A549 treated with CORT108297 at 1 μM for 4 hours (cell line): Measurements from ENCODE around the gene KRTAP6-3. TPM values are rescaled to one million over a fixed set of nuclear protein-coding genes. Genes with fewer than 3 reads are reported as not detected.

ENCODE experiments used
- total RNA-seq: library from RNA; stranded (reverse); fragments of 200-300 nt; extraction: Qiagen RNA extraction; gene quantifications from 5 replicates; pipeline ENCODE4 v1.2.3, GENCODE V29; 2022

KRTAP6-3 gene
- total RNA-seq: not detected in 5 replicates

GRCh38 chr21:30592140-30592539 lies at the start of gene KRTAP6-3:
Gene KRTAP6-3 (plus strand): TSS chr21:30592440. CDS start chr21:30592446, 6 bp downstream.

GRCh38 chr21:30561264-30561895 lies 30.9 kb upstream of the KRTAP6-3 start, which contains the start of gene KRTAP19-7:
Gene KRTAP19-7 (minus strand): TSS chr21:30561314. CDS start chr21:30561289, 25 bp downstream.

GRCh38 chr21:30590297-30590696 lies 1.9 kb upstream of the KRTAP6-3 start, which contains the start of gene KRTAP22-2:
Gene KRTAP22-2 (minus strand): TSS chr21:30590397.

GRCh38 chr21:30598802-30599201 lies 6.6 kb downstream of the KRTAP6-3 start, which contains the start of gene KRTAP6-2:
Gene KRTAP6-2 (minus strand): TSS chr21:30598902. CDS start chr21:30598874, 28 bp downstream.

GRCh38 chr21:30600787-30601186 lies 8.5 kb downstream of the KRTAP6-3 start, which contains the start of gene KRTAP22-1:
Gene KRTAP22-1 (plus strand): TSS chr21:30601087.

GRCh38 chr21:30613836-30614235 lies 21.6 kb downstream of the KRTAP6-3 start, which contains the start of gene KRTAP6-1:
Gene KRTAP6-1 (minus strand): TSS chr21:30613930. CDS start chr21:30613904, 26 bp downstream.

GRCh38 chr21:30616125-30616524 lies 23.9 kb downstream of the KRTAP6-3 start, which contains the start of gene KRTAP20-1:
Gene KRTAP20-1 (plus strand): TSS chr21:30616425. CDS start chr21:30616455, 30 bp downstream.

GRCh38 chr21:30620522-30620921 lies 28.3 kb downstream of the KRTAP6-3 start, which contains the start of gene KRTAP20-4:
Gene KRTAP20-4 (plus strand): TSS chr21:30620627.

GRCh38 chr21:30634906-30635305 lies 42.7 kb downstream of the KRTAP6-3 start, which contains the start of gene KRTAP20-2:
Gene KRTAP20-2 (plus strand): TSS chr21:30635206. CDS start chr21:30635264, 58 bp downstream.

GRCh38 chr21:30642564-30642963 lies 50.3 kb downstream of the KRTAP6-3 start, which contains the start of gene KRTAP20-3:
Gene KRTAP20-3 (plus strand): TSS chr21:30642864.

Other genes with a start within 250 kb of the KRTAP6-3 start
- gene KRTAP23-1, start 243.8 kb upstream of the KRTAP6-3 start, total RNA-seq: not detected in 5 replicates
- not detected in 5 replicates for gene KRTAP13-2, start 220.2 kb upstream of the KRTAP6-3 start, total RNA-seq
- gene KRTAP13-1, start 196.4 kb upstream of the KRTAP6-3 start, total RNA-seq: not detected in 5 replicates
- not detected in 5 replicates for gene KRTAP13-3, start 166.5 kb upstream of the KRTAP6-3 start, total RNA-seq
- not detected in 5 replicates for gene KRTAP13-4, start 162.2 kb upstream of the KRTAP6-3 start, total RNA-seq
- gene KRTAP15-1, start 152.2 kb upstream of the KRTAP6-3 start, total RNA-seq: not detected in 5 replicates
- not detected in 5 replicates for gene KRTAP19-1, start 112.1 kb upstream of the KRTAP6-3 start, total RNA-seq
- not detected in 5 replicates for gene KRTAP19-2, start 105.0 kb upstream of the KRTAP6-3 start, total RNA-seq
- gene KRTAP19-3, start 100.4 kb upstream of the KRTAP6-3 start, total RNA-seq: not detected in 5 replicates
- gene KRTAP19-4, start 95.3 kb upstream of the KRTAP6-3 start, total RNA-seq: not detected in 5 replicates
- not detected in 5 replicates for gene KRTAP19-5, start 90.3 kb upstream of the KRTAP6-3 start, total RNA-seq
- not detected in 5 replicates for gene KRTAP19-6, start 50.6 kb upstream of the KRTAP6-3 start, total RNA-seq
- gene KRTAP19-7, start 31.1 kb upstream of the KRTAP6-3 start, total RNA-seq: not detected in 5 replicates
- not detected in 5 replicates for gene KRTAP22-2, start 2.0 kb upstream of the KRTAP6-3 start, total RNA-seq
- not detected in 5 replicates for gene KRTAP6-2, start 6.5 kb downstream of the KRTAP6-3 start, total RNA-seq
- not detected in 5 replicates for gene KRTAP22-1, start 8.6 kb downstream of the KRTAP6-3 start, total RNA-seq
- gene KRTAP6-1, start 21.5 kb downstream of the KRTAP6-3 start, total RNA-seq: not detected in 5 replicates
- gene KRTAP20-1, start 24.0 kb downstream of the KRTAP6-3 start, total RNA-seq: not detected in 5 replicates
- not detected in 5 replicates for gene KRTAP20-4, start 28.2 kb downstream of the KRTAP6-3 start, total RNA-seq
- not detected in 5 replicates for gene KRTAP20-2, start 42.8 kb downstream of the KRTAP6-3 start, total RNA-seq
- gene KRTAP20-3, start 50.4 kb downstream of the KRTAP6-3 start, total RNA-seq: not detected in 5 replicates
- gene KRTAP21-3, start 126.3 kb downstream of the KRTAP6-3 start, total RNA-seq: not detected in 5 replicates
- gene KRTAP21-2, start 154.8 kb downstream of the KRTAP6-3 start, total RNA-seq: not detected in 5 replicates
- not detected in 5 replicates for gene KRTAP21-1, start 163.0 kb downstream of the KRTAP6-3 start, total RNA-seq
- gene KRTAP8-1, start 220.8 kb downstream of the KRTAP6-3 start, total RNA-seq: not detected in 5 replicates
- gene KRTAP7-1, start 237.3 kb downstream of the KRTAP6-3 start, total RNA-seq: not detected in 5 replicates